Measurements from ENCODE around the gene CHMP5. TPM values are rescaled to one million over a fixed set of nuclear protein-coding genes. Genes with fewer than 3 reads are reported as not detected.

CHMP5 gene
- total RNA-seq, 1 experiment from 2014 or later, result 61.8 TPM

DNA sequence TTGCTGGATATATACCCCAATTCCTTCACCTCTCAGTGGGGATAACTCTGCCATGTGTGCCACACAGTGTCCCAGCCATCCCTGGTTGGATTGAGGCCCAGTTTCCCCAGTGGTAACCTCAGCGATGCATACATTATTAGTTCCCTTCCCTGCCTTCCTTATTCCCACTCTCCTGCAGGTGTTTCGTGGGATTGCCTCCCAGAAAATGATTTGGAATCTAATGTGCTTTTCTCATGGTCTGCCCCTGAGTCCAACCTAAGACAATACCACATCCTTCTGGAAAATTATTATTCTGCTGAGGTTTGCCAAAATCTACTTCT is 33.3 kb upstream of the CHMP5 start:
- DNase-seq (ENCODE audit: low read depth, low spot score), result no peak
- Histone ChIP-seq H3K9ac (ENCODE audit: low read length) (no peak overlapping the region), H3K9me2 (ENCODE audit: insufficient read depth) (no peaks in the 10 kb centered on the region), H3K79me2 (ENCODE audit: insufficient read depth, low read length) (no peaks in the 10 kb centered on the region), H4K20me1 (ENCODE audit: insufficient read depth) (no peaks in the 10 kb centered on the region), H3K27ac (ENCODE audit: low read depth, low read length) (0 out of 2 replicates have a peak overlapping the region, but pooled peaks have one; percentile 2), H3K9me3 (ENCODE audit: control insufficient read depth in 1 of 2, insufficient read depth in 1 of 2, low read depth in 1 of 2, low read length in 2 of 2) (no peaks in the 10 kb centered on the region), H2AFZ (ENCODE audit: low read depth, low read length, poor library complexity, severe bottlenecking) (no peak overlapping the region), H3K4me3 (replicated peaks in 1 of 2; ENCODE audit: low read depth in 1 of 2, low read length in 2 of 2) (no peak overlapping the region), H3K4me1 (ENCODE audit: control insufficient read depth in 1 of 2, insufficient read depth in 2 of 2, low read length in 2 of 2) (peaks cover 50 to 66% of the 10 kb centered on the region in 2 experiments), H3K4me2 (ENCODE audit: low read length) (peak overlapping the region; percentile 62), H3K27me3 (ENCODE audit: insufficient read depth, low read length) (no peaks in the 10 kb centered on the region), H3K36me3 (ENCODE audit: control insufficient read depth in 1 of 2, insufficient read depth in 2 of 2, low read length in 2 of 2) (no peaks in the 10 kb centered on the region)
- intact Hi-C loops (cut with micrococcal nuclease), result no loop called here
- ChIA-PET RAD21 (ENCODE audit: low non-redundant PET in 1 of 2, low total read pairs in 2 of 2, uncharacterized antibody in 2 of 2, unreplicated experiment in 2 of 2) (no interaction called here), CTCF (interaction anchor here (1.1 kb wide), 1 partner anchor 267 kb away, joined by 4 read pairs; no protein-coding TSS in a partner anchor), POLR2A (interaction anchor here (1.5 kb wide), 1 partner anchor 207 kb away, joined by 5 read pairs; the partner anchor contains the start of gene DNAJA1)
- peak; percentile 1; the same call in 1 of the 2 replicates for ATAC-seq
- TF ChIP-seq, protein P1, sequence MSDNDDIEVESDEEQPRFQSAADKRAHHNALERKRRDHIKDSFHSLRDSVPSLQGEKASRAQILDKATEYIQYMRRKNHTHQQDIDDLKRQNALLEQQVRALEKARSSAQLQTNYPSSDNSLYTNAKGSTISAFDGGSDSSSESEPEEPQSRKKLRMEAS (IDR thresholded peaks at IDR 0.05), result no peak
- TF ChIP-seq ZFX (IDR thresholded peaks at IDR 0.05), result no peak
- TF ChIP-seq EZH2 (IDR thresholded peaks at IDR 0.05), result no peak
- no peak for TF ChIP-seq EGR1 (IDR thresholded peaks at IDR 0.05; ENCODE audit: low read depth)
- TF ChIP-seq CBX3 (IDR thresholded peaks at IDR 0.05; ENCODE audit: low read depth), result no peak
- no peak for TF ChIP-seq SRF (IDR thresholded peaks at IDR 0.05; ENCODE audit: low read depth)
- TF ChIP-seq SIN3A (IDR thresholded peaks at IDR 0.05; ENCODE audit: low read depth), result no peak
- BruUV-seq (replicated peaks), result no TSS peak

DNA sequence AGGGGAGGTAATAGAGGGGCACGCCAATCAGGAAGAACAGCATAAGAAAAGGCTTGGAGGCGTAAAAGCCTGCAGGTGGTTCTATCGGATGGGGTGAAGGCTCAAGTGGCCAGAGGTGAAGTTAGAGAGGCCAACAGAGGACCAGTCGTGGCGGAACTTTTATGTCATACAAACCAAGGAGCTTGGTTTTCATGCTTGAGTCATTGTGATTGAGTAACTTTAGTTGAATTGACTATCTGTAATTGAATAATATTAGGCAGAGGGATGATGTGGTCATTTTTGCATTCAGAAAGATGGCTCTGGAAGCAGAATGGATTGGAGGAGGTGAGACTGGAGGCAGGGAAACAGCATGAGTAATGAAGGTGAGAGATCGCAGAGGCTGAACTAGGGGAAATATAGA is 32.0 kb upstream of the CHMP5 start:
- Histone ChIP-seq H3K27me3 (ENCODE audit: insufficient read depth, low read length) (no peaks in the 10 kb centered on the region), H3K9me2 (ENCODE audit: insufficient read depth) (no peaks in the 10 kb centered on the region), H3K9me3 (ENCODE audit: control insufficient read depth in 1 of 2, insufficient read depth in 1 of 2, low read depth in 1 of 2, low read length in 2 of 2) (no peaks in the 10 kb centered on the region), H2AFZ (ENCODE audit: low read depth, low read length, poor library complexity, severe bottlenecking) (no peak overlapping the region), H4K20me1 (ENCODE audit: insufficient read depth) (no peaks in the 10 kb centered on the region), H3K27ac (ENCODE audit: low read depth, low read length) (no peak overlapping the region), H3K9ac (ENCODE audit: low read length) (no peak overlapping the region), H3K4me1 (ENCODE audit: control insufficient read depth in 1 of 2, insufficient read depth in 2 of 2, low read length in 2 of 2) (peaks cover 50 to 66% of the 10 kb centered on the region in 2 experiments), H3K4me2 (ENCODE audit: low read length) (no peak overlapping the region), H3K36me3 (ENCODE audit: control insufficient read depth in 1 of 2, insufficient read depth in 2 of 2, low read length in 2 of 2) (no peaks in the 10 kb centered on the region), H3K79me2 (ENCODE audit: insufficient read depth, low read length) (no peaks in the 10 kb centered on the region), H3K4me3 (replicated peaks in 1 of 2; ENCODE audit: low read depth in 1 of 2, low read length in 2 of 2) (no peak overlapping the region)
- no TSS peak for BruUV-seq (replicated peaks)
- no peak for DNase-seq (ENCODE audit: low read depth, low spot score)
- RAD21 ChIA-PET (ENCODE audit: low non-redundant PET in 1 of 2, low total read pairs in 2 of 2, uncharacterized antibody in 2 of 2, unreplicated experiment in 2 of 2), result no interaction called here
- POLR2A ChIA-PET, result interaction anchor here (1.7 to 1.9 kb wide), 2 partner anchors 57 to 208 kb away, joined by 6 to 8 read pairs; partner anchors contain the start of genes DNAJA1 and NFX1
- intact Hi-C loops (cut with micrococcal nuclease), result no loop called here
- no peak for ATAC-seq
- TF ChIP-seq, protein P2, sequence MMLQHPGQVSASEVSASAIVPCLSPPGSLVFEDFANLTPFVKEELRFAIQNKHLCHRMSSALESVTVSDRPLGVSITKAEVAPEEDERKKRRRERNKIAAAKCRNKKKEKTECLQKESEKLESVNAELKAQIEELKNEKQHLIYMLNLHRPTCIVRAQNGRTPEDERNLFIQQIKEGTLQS (IDR thresholded peaks at IDR 0.05), result no peak
- TF ChIP-seq SRF (IDR thresholded peaks at IDR 0.05; ENCODE audit: low read depth) (no peak), JUND (IDR thresholded peaks at IDR 0.05) (no peak), POLR2A (IDR thresholded peaks at IDR 0.05; ENCODE audit: borderline replicate concordance, extremely low read depth, insufficient read depth, insufficient read length) (no peak), CEBPB (IDR thresholded peaks at IDR 0.05; ENCODE audit: low read depth) (no peak), FOSL1 (IDR thresholded peaks at IDR 0.05; ENCODE audit: low read depth) (no peak), TCF7L2 (IDR thresholded peaks at IDR 0.05; ENCODE audit: borderline replicate concordance, extremely low read depth, insufficient read depth, insufficient read length) (no peak), ZNF274 (IDR thresholded peaks at IDR 0.05; ENCODE audit: low read depth, low read length) (no peak)
- TF ChIP-seq, protein P1 (IDR thresholded peaks at IDR 0.05), result no peak
- TF ChIP-seq, protein P3, sequence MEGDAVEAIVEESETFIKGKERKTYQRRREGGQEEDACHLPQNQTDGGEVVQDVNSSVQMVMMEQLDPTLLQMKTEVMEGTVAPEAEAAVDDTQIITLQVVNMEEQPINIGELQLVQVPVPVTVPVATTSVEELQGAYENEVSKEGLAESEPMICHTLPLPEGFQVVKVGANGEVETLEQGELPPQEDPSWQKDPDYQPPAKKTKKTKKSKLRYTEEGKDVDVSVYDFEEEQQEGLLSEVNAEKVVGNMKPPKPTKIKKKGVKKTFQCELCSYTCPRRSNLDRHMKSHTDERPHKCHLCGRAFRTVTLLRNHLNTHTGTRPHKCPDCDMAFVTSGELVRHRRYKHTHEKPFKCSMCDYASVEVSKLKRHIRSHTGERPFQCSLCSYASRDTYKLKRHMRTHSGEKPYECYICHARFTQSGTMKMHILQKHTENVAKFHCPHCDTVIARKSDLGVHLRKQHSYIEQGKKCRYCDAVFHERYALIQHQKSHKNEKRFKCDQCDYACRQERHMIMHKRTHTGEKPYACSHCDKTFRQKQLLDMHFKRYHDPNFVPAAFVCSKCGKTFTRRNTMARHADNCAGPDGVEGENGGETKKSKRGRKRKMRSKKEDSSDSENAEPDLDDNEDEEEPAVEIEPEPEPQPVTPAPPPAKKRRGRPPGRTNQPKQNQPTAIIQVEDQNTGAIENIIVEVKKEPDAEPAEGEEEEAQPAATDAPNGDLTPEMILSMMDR (IDR thresholded peaks at IDR 0.05 in 2 of 3, conservative IDR thresholded peaks at IDR 0.05 in 1 of 3; ENCODE audit: borderline replicate concordance in 1 of 3, insufficient read depth in 1 of 3, low read depth in 2 of 3, low read length in 2 of 3), result no peak
- CTCF ChIA-PET, result no interaction called here

Data from HCT116 (cell line).